ENCODE data around the gene PAH.

Gene PAH

DNA sequence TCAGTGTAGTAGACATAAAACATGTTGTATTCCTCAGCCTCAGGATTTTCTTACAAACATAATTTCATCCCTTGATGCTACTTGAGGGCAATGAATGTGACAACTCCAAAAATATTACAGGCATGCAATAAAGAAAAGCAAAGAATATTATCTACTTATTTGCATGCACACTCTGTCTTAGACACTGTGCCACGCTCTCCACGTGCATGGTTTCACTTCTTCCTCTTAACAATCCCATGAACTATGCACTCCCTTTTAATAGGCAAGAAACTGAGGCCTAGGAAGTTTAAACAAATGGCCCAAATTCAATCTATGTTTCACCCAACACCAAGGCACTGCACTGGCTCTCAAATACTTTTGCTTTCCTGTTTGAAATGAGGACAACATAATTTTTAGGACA, 1.8 kb upstream of the PAH start (continued):
- TF ChIP-seq ZNF555 (tag by site-specific recombination; conservative IDR thresholded peaks at IDR 0.05) = no peak
- TF ChIP-seq, protein P1, sequence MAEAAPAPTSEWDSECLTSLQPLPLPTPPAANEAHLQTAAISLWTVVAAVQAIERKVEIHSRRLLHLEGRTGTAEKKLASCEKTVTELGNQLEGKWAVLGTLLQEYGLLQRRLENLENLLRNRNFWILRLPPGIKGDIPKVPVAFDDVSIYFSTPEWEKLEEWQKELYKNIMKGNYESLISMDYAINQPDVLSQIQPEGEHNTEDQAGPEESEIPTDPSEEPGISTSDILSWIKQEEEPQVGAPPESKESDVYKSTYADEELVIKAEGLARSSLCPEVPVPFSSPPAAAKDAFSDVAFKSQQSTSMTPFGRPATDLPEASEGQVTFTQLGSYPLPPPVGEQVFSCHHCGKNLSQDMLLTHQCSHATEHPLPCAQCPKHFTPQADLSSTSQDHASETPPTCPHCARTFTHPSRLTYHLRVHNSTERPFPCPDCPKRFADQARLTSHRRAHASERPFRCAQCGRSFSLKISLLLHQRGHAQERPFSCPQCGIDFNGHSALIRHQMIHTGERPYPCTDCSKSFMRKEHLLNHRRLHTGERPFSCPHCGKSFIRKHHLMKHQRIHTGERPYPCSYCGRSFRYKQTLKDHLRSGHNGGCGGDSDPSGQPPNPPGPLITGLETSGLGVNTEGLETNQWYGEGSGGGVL (tag by site-specific recombination; IDR thresholded peaks at IDR 0.05) = no peak
- TF ChIP-seq, protein P2, sequence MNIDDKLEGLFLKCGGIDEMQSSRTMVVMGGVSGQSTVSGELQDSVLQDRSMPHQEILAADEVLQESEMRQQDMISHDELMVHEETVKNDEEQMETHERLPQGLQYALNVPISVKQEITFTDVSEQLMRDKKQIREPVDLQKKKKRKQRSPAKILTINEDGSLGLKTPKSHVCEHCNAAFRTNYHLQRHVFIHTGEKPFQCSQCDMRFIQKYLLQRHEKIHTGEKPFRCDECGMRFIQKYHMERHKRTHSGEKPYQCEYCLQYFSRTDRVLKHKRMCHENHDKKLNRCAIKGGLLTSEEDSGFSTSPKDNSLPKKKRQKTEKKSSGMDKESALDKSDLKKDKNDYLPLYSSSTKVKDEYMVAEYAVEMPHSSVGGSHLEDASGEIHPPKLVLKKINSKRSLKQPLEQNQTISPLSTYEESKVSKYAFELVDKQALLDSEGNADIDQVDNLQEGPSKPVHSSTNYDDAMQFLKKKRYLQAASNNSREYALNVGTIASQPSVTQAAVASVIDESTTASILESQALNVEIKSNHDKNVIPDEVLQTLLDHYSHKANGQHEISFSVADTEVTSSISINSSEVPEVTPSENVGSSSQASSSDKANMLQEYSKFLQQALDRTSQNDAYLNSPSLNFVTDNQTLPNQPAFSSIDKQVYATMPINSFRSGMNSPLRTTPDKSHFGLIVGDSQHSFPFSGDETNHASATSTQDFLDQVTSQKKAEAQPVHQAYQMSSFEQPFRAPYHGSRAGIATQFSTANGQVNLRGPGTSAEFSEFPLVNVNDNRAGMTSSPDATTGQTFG (tag by site-specific recombination; IDR thresholded peaks at IDR 0.05; ENCODE audit: borderline replicate concordance) = no peak
- no peak for TF ChIP-seq ZNF157 (tag by site-specific recombination; IDR thresholded peaks at IDR 0.05)
- no peak for TF ChIP-seq SP3 (tag by site-specific recombination; IDR thresholded peaks at IDR 0.05)
- no peak for TF ChIP-seq ZNF558 (tag by site-specific recombination; IDR thresholded peaks at IDR 0.05)
- no peak for TF ChIP-seq FEZF1 (tag by site-specific recombination; IDR thresholded peaks at IDR 0.05)
- TF ChIP-seq ZNF239 (tag by site-specific recombination; IDR thresholded peaks at IDR 0.05) = no peak

DNA sequence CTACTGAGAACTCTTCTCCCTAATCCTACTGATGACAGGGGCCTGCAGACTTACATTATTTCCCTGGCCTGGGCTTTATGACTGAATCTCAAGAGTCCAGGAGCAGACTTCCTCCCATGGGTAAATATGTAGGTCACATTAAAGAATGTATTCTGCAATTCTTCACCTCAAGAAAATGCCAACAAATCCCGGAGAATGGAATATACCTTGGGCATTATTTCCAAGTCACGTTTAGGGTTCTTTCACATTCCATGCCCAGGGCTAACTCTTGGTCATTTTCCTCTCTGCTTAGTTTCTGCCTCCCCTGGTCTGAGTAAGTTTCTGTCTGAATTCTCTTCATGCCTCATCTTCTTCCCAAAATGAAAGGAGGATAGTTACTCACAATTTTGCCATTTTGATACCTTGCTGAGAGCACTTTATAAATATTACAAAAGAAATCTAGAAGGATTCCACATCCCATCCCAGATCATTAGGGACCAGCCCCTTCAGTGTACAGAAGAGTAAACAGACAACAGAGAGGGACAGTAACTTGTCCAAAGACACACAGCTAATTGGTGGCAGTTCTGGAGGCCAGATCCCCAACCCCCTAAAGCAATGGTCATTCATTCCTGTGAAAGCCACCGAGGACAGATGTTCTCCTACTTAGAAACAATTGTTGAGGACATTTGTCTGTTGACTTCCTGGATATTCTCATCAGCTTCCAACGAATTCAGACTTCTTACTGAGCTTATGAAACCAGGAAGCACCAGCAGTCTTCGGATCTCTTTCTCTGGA, 605 bp downstream of the PAH start:
- Histone ChIP-seq H3K4me1 (ENCODE audit: control insufficient read depth, insufficient read depth, low read length) (no peaks in the 10 kb centered on the region), H3K4me3 (ENCODE audit: low read depth, low read length) (no peak overlapping the region), H3K9me3 (ENCODE audit: control insufficient read depth, insufficient read depth, low read depth, low read length) (no peaks in the 10 kb centered on the region), H3K27ac (ENCODE audit: extremely low read depth, low read depth, low read length) (no peak overlapping the region), H3K36me3 (ENCODE audit: control insufficient read depth in 2 of 2, insufficient read depth in 1 of 2, low read length in 2 of 2) (no peaks in the 10 kb centered on the region)
- CTCF ChIA-PET = no interaction called here
- TF ChIP-seq, protein P3, sequence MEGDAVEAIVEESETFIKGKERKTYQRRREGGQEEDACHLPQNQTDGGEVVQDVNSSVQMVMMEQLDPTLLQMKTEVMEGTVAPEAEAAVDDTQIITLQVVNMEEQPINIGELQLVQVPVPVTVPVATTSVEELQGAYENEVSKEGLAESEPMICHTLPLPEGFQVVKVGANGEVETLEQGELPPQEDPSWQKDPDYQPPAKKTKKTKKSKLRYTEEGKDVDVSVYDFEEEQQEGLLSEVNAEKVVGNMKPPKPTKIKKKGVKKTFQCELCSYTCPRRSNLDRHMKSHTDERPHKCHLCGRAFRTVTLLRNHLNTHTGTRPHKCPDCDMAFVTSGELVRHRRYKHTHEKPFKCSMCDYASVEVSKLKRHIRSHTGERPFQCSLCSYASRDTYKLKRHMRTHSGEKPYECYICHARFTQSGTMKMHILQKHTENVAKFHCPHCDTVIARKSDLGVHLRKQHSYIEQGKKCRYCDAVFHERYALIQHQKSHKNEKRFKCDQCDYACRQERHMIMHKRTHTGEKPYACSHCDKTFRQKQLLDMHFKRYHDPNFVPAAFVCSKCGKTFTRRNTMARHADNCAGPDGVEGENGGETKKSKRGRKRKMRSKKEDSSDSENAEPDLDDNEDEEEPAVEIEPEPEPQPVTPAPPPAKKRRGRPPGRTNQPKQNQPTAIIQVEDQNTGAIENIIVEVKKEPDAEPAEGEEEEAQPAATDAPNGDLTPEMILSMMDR (tag by site-specific recombination; IDR thresholded peaks at IDR 0.05) = no peak
- TF ChIP-seq ZNF211 (tag by site-specific recombination; IDR thresholded peaks at IDR 0.05; ENCODE audit: low read depth) (no peak), ZFP69B (tag by site-specific recombination; IDR thresholded peaks at IDR 0.05) (no peak), ZNF366 (tag by site-specific recombination; conservative IDR thresholded peaks at IDR 0.05) (no peak), ZNF558 (tag by site-specific recombination; IDR thresholded peaks at IDR 0.05) (no peak), ZNF292 (tag by site-specific recombination; IDR thresholded peaks at IDR 0.05; ENCODE audit: borderline replicate concordance, low read depth) (no peak), GFI1B (tag by site-specific recombination; IDR thresholded peaks at IDR 0.05) (no peak), ZFP37 (tag by site-specific recombination; IDR thresholded peaks at IDR 0.05) (no peak), ZNF621 (tag by site-specific recombination; IDR thresholded peaks at IDR 0.05) (no peak), ZNF24 (tag by site-specific recombination; IDR thresholded peaks at IDR 0.05) (no peak), ZNF555 (tag by site-specific recombination; conservative IDR thresholded peaks at IDR 0.05) (no peak), GLIS1 (tag by site-specific recombination; IDR thresholded peaks at IDR 0.05) (no peak), SCRT1 (tag by site-specific recombination; IDR thresholded peaks at IDR 0.05; ENCODE audit: borderline replicate concordance) (no peak), ZNF776 (tag by site-specific recombination; IDR thresholded peaks at IDR 0.05; ENCODE audit: borderline replicate concordance) (no peak), ZNF23 (tag by site-specific recombination; IDR thresholded peaks at IDR 0.05; ENCODE audit: borderline replicate concordance) (no peak), ZSCAN30 (tag by site-specific recombination; IDR thresholded peaks at IDR 0.05) (no peak), ZSCAN23 (tag by site-specific recombination; IDR thresholded peaks at IDR 0.05) (no peak), TCF7L2 (IDR thresholded peaks at IDR 0.05; ENCODE audit: borderline replicate concordance, low read depth, low read length) (no peak)
- TF ChIP-seq, protein P4, sequence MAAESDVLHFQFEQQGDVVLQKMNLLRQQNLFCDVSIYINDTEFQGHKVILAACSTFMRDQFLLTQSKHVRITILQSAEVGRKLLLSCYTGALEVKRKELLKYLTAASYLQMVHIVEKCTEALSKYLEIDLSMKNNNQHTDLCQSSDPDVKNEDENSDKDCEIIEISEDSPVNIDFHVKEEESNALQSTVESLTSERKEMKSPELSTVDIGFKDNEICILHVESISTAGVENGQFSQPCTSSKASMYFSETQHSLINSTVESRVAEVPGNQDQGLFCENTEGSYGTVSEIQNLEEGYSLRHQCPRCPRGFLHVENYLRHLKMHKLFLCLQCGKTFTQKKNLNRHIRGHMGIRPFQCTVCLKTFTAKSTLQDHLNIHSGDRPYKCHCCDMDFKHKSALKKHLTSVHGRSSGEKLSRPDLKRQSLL (tag by site-specific recombination; IDR thresholded peaks at IDR 0.05) = no peak
- TF ChIP-seq, protein P5, sequence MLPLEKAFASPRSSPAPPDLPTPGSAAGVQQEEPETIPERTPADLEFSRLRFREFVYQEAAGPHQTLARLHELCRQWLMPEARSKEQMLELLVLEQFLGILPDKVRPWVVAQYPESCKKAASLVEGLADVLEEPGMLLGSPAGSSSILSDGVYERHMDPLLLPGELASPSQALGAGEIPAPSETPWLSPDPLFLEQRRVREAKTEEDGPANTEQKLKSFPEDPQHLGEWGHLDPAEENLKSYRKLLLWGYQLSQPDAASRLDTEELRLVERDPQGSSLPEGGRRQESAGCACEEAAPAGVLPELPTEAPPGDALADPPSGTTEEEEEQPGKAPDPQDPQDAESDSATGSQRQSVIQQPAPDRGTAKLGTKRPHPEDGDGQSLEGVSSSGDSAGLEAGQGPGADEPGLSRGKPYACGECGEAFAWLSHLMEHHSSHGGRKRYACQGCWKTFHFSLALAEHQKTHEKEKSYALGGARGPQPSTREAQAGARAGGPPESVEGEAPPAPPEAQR (tag by site-specific recombination; IDR thresholded peaks at IDR 0.05) = no peak
- POLR2A ChIA-PET = no interaction called here
